HG02610 (cell line): Measurements from ENCODE around the gene ASRGL1.

Experiments
- ATAC-seq: cut with Tn5 transposase; IDR thresholded peaks from one replicate; pipeline ENCODE4 v1.9.1; 2021; ENCODE audit warnings: mild to moderate bottlenecking, moderate library complexity; ENCODE audit not compliant: unreplicated experiment

Gene ASRGL1

GRCh38 chr11:62392506-62392905 is 55.3 kb downstream of the ASRGL1 start:
- no peak for ATAC-seq

- ATAC-seq, result no peak
These were observed 55.9 kb downstream of the ASRGL1 start for GRCh38 chr11:62393061-62393611.

- no peak for ATAC-seq
These were observed 56.5 kb downstream of the ASRGL1 start for GRCh38 chr11:62393735-62394134.

- no peak for ATAC-seq
These were observed 57.7 kb downstream of the ASRGL1 start for GRCh38 chr11:62394825-62395538.

- no peak for ATAC-seq
These were observed 58.8 kb downstream of the ASRGL1 start for GRCh38 chr11:62395885-62396551.

GRCh38 chr11:62398011-62398994 is 61.1 kb downstream of the ASRGL1 start:
- ATAC-seq, result no peak

GRCh38 chr11:62399172-62399877 is 62.1 kb downstream of the ASRGL1 start:
- ATAC-seq, result no peak

GRCh38 chr11:62399878-62400266 is 62.6 kb downstream of the ASRGL1 start:
- no peak for ATAC-seq

GRCh38 chr11:62400281-62400680 is 63.0 kb downstream of the ASRGL1 start:
- ATAC-seq, result no peak

- ATAC-seq, result no peak
These were observed 63.5 kb downstream of the ASRGL1 start for GRCh38 chr11:62400760-62401159.

GRCh38 chr11:62401356-62401755 is 64.1 kb downstream of the ASRGL1 start:
- no peak for ATAC-seq

- ATAC-seq, result no peak
These were observed 64.6 kb downstream of the ASRGL1 start for GRCh38 chr11:62401811-62402210.

GRCh38 chr11:62402226-62402959 is 65.1 kb downstream of the ASRGL1 start:
- ATAC-seq, result no peak

- ATAC-seq, result no peak
These were observed 65.9 kb downstream of the ASRGL1 start for GRCh38 chr11:62402960-62403730.

- ATAC-seq, result no peak
These were observed 67.2 kb downstream of the ASRGL1 start for GRCh38 chr11:62404435-62404834.

GRCh38 chr11:62404901-62405300 is 67.7 kb downstream of the ASRGL1 start:
- ATAC-seq, result no peak

GRCh38 chr11:62406034-62406433 is 68.8 kb downstream of the ASRGL1 start:
- ATAC-seq, result no peak

- no peak for ATAC-seq
These were observed 72.6 kb downstream of the ASRGL1 start for GRCh38 chr11:62409831-62410230.

- no peak for ATAC-seq
These were observed 73.7 kb downstream of the ASRGL1 start for GRCh38 chr11:62410972-62411371.
